ENCODE data around the gene KATNAL1.

KATNAL1 gene

GRCh38 chr13:30337061-30337610 lies 29.8 kb upstream of the KATNAL1 start:
- no peak for TF ChIP-seq CTCF (IDR thresholded peaks at IDR 0.05; ENCODE audit: insufficient read depth, low read length, missing control alignments)
- no peak overlapping the region for H3K4me3 ChIP-seq (ENCODE audit: low read depth, low read length)
- no peak for DNase-seq (ENCODE audit: low read depth, low spot score)
- POLR2A ChIA-PET: no interaction called here
- CTCF ChIA-PET: interaction anchor here (1.4 to 1.6 kb wide), 2 partner anchors 52 to 69 kb away, joined by 3 to 4 read pairs; no protein-coding TSS in a partner anchor

- DNase-seq (ENCODE audit: low read depth, low spot score): no peak
- POLR2A ChIA-PET: no interaction called here
- TF ChIP-seq CTCF (IDR thresholded peaks at IDR 0.05; ENCODE audit: insufficient read depth, low read length, missing control alignments): no peak
- CTCF ChIA-PET: interaction anchor here (0.6 to 1.1 kb wide), 3 partner anchors 10 to 193 kb away, joined by 3 to 4 read pairs (median 3); no protein-coding TSS in a partner anchor
- H3K4me3 ChIP-seq (ENCODE audit: low read depth, low read length): no peak overlapping the region
Measured at GRCh38 chr13:30334663-30335386, 27.5 kb upstream of the KATNAL1 start.

GRCh38 chr13:30333616-30334015 lies 26.3 kb upstream of the KATNAL1 start:
- TF ChIP-seq CTCF (IDR thresholded peaks at IDR 0.05; ENCODE audit: insufficient read depth, low read length, missing control alignments): no peak
- ChIA-PET POLR2A (no interaction called here), CTCF (interaction anchor here (1.0 kb wide), 1 partner anchor 16 kb away, joined by 4 read pairs; no protein-coding TSS in a partner anchor)
- DNase-seq (ENCODE audit: low read depth, low spot score): no peak
- H3K4me3 ChIP-seq (ENCODE audit: low read depth, low read length): no peak overlapping the region

- CTCF ChIA-PET: no interaction called here
- no peak for TF ChIP-seq CTCF (IDR thresholded peaks at IDR 0.05; ENCODE audit: insufficient read depth, low read length, missing control alignments)
- no peak for DNase-seq (ENCODE audit: low read depth, low spot score)
- POLR2A ChIA-PET: no interaction called here
- no peak overlapping the region for H3K4me3 ChIP-seq (ENCODE audit: low read depth, low read length)
Measured at GRCh38 chr13:30332456-30333143, 25.2 kb upstream of the KATNAL1 start.

GRCh38 chr13:30331331-30331771 lies 24.0 kb upstream of the KATNAL1 start:
- CTCF ChIA-PET: no interaction called here
- no peak overlapping the region for H3K4me3 ChIP-seq (ENCODE audit: low read depth, low read length)
- POLR2A ChIA-PET: no interaction called here
- DNase-seq (ENCODE audit: low read depth, low spot score): no peak
- no peak for TF ChIP-seq CTCF (IDR thresholded peaks at IDR 0.05; ENCODE audit: insufficient read depth, low read length, missing control alignments)

GRCh38 chr13:30329009-30329585 lies 21.7 kb upstream of the KATNAL1 start:
- ChIA-PET POLR2A (no interaction called here), CTCF (no interaction called here)
- H3K4me3 ChIP-seq (ENCODE audit: low read depth, low read length): no peak overlapping the region
- TF ChIP-seq CTCF (IDR thresholded peaks at IDR 0.05; ENCODE audit: insufficient read depth, low read length, missing control alignments): no peak
- no peak for DNase-seq (ENCODE audit: low read depth, low spot score)
